Large intestine (tissue), 3 donors: ENCODE results near the gene C13orf42. TPM values are rescaled to one million over a fixed set of nuclear protein-coding genes. Genes with fewer than 3 reads are reported as not detected.
"Not testable (repeated sequence)": the region's sequence is repeated elsewhere in the genome, so short reads cannot be mapped to it uniquely, and the experiment has no call there.

Experiments used
- DNase-seq, 2 donors: peaks; one replicate each; pipeline versions ENCODE4 v3.0.0 to v3.0.0-alpha.2; 2013
- H3K27ac ChIP-seq: one replicate; pipeline ENCODE4 v1.5.1; 2013; ENCODE audit warnings: low read length
- H3K27me3 ChIP-seq: 2 replicates; pipeline ENCODE4 v1.6.1; 2013; ENCODE audit warnings: low read length; ENCODE audit not compliant: control insufficient read depth, insufficient read depth
- H3K36me3 ChIP-seq: 2 replicates; pipeline ENCODE4 v1.6.1; 2013; ENCODE audit warnings: low read length; ENCODE audit not compliant: control insufficient read depth, insufficient read depth
- H3K4me1 ChIP-seq: one replicate; pipeline ENCODE4 v1.6.1; 2013; ENCODE audit warnings: low read length; ENCODE audit not compliant: control insufficient read depth, insufficient read depth
- H3K4me3 ChIP-seq: one replicate; pipeline ENCODE4 v1.5.1; 2013; ENCODE audit warnings: low read length
- H3K9me3 ChIP-seq: one replicate; pipeline ENCODE4 v1.6.1; 2013; ENCODE audit warnings: mild to moderate bottlenecking, low read depth, low read length, moderate library complexity; ENCODE audit not compliant: control insufficient read depth
- WGBS: methylation state at CpG from one replicate; pipeline ENCODE4 v1.1.5; 2013; ENCODE audit warnings: low lambda C conversion rate; ENCODE audit not compliant: insufficient coverage; 5-methylcytosine and 5-hydroxymethylcytosine counted together
- polyA plus RNA-seq: library from polyadenylated mRNA; unstranded; fragments of 120-200 nt; gene quantifications from one replicate; pipeline ENCODE4 v1.2.1, GENCODE V29; 2013

Gene C13orf42
- polyA plus RNA-seq, 1 donor, result not detected

DNA sequence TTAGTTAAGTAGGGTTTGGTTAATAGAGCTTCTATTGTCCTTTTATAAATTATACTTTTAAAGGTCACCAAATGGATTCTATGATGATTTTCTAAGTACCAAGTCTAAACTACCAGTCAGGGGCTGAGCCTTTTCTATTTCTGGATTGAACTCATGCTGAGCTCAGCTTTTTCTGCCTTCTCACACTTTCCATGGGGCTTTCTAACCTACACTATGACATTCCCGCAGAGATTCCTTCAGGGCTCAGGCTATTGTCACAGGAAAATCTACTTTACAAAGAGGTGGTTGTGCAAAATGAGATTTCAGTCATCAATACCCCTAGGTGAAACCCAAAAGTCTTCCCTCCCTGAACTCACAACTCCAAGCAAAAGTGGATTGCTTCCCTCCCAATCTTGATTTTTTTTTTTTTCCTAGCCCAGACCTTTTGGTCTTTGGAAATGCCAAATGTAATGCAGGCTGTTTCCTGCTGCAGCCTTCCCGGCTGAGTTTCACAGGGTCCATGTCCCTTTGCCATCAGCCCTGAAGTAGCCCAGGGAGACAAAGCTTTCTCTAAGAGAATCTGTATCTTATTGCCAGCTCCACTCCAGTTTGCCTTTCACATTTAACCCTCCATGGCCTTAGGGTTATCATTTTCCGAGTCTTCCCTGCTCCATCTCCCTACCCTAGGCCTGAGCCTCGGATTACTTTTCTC, 13.6 kb downstream of the C13orf42 start:
- H3K36me3 ChIP-seq, result no peaks in the 10 kb centered on the region
- DNase-seq, result no peak
- no peaks in the 10 kb centered on the region for H3K4me1 ChIP-seq
- no peaks in the 10 kb centered on the region for H3K9me3 ChIP-seq
- WGBS, result 68% methylated on average over 3 of the region's 4 CpGs
- H3K27me3 ChIP-seq, result no peaks in the 10 kb centered on the region
- H3K27ac ChIP-seq, result no peak overlapping the region
- H3K4me3 ChIP-seq, result no peak overlapping the region

DNA sequence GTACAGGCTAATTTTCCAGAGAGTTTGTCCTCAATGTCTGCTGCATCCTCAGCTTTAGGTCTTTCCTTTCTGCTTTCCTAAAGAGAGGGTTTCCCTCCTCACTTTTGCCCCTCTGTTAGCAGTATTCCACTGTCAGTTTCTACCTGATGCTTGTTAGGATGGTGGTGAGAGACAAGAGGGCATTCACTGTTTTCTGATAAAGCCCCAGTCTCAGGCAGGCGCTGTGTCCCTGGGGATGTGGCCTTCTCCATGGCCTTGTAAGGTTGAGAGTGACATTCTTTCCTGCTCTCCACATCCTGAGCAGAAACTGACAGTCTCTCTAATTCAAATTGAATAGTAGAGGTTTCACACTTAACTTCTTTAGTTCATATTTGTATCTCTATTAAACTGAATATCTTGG, 14.9 kb downstream of the C13orf42 start:
- H3K4me1 ChIP-seq, result no peaks in the 10 kb centered on the region
- H3K4me3 ChIP-seq, result no peak overlapping the region
- H3K9me3 ChIP-seq, result no peaks in the 10 kb centered on the region
- no peak overlapping the region for H3K27ac ChIP-seq
- H3K27me3 ChIP-seq, result peaks cover 2% of the 10 kb centered on the region
- no peaks in the 10 kb centered on the region for H3K36me3 ChIP-seq
- WGBS, result no CpG with 5 or more reads among the region's 1 CpG
- DNase-seq, result no peak

- DNase-seq, result no peak
- no peaks in the 10 kb centered on the region for H3K4me1 ChIP-seq
- no peaks in the 10 kb centered on the region for H3K9me3 ChIP-seq
- WGBS, result 100% methylated on average over 3 of the region's 4 CpGs
- H3K36me3 ChIP-seq, result no peaks in the 10 kb centered on the region
- H3K4me3 ChIP-seq, result no peak overlapping the region
- peaks cover 3% of the 10 kb centered on the region for H3K27me3 ChIP-seq
- no peak overlapping the region for H3K27ac ChIP-seq
Measured at GRCh38 chr13:51093574-51093973, 17.5 kb downstream of the C13orf42 start.

DNA sequence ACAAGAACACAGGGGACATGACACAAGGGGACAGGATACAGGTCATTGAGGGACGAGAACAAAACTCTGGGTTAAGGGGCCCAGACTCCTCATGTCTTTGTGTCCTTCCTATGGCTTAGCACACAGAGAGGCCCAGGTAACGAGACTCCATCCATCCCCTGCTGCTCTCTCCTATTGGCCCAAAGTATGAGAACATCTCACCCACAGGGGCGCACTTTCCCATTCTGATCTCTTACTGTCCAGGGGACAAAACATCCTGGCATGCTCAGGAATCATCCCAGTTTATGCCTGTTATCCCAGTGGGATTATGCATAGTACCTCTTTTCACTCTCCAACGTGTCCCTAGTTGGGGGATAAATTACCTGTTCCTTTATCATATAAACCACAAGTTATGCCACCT, 19.2 kb downstream of the C13orf42 start:
- Histone ChIP-seq H3K27me3 (peaks cover 3% of the 10 kb centered on the region), H3K36me3 (no peaks in the 10 kb centered on the region), H3K4me1 (no peaks in the 10 kb centered on the region), H3K9me3 (no peaks in the 10 kb centered on the region), H3K4me3 (no peak overlapping the region), H3K27ac (no peak overlapping the region)
- 100% methylated on average over 1 of the region's 4 CpGs for WGBS
- DNase-seq, result no peak

DNA sequence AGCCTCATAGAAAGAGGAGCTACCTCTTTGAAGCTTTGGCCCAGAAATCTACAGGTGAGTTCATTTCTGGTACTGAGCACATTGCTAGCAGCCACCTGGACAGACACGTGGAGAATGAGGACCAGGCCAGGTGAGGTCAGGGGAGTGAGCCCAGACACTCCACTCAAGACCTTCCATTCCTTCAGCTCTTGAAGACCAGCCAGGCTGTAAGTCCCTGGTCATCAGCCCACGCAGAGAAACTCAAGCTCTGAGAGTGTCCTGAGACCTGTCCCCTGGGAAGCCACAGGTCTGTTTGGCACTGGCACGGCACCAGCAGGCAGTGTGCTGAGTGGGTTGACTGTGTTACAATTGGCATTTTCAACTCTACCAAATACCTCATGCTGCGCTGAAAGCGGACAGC, 27.4 kb downstream of the C13orf42 start:
- Histone ChIP-seq H3K27ac (no peak overlapping the region), H3K9me3 (no peaks in the 10 kb centered on the region), H3K27me3 (no peaks in the 10 kb centered on the region), H3K36me3 (no peaks in the 10 kb centered on the region), H3K4me3 (no peak overlapping the region), H3K4me1 (no peaks in the 10 kb centered on the region)
- no peak for DNase-seq
- WGBS, result 100% methylated on average over 2 of the region's 5 CpGs

DNA sequence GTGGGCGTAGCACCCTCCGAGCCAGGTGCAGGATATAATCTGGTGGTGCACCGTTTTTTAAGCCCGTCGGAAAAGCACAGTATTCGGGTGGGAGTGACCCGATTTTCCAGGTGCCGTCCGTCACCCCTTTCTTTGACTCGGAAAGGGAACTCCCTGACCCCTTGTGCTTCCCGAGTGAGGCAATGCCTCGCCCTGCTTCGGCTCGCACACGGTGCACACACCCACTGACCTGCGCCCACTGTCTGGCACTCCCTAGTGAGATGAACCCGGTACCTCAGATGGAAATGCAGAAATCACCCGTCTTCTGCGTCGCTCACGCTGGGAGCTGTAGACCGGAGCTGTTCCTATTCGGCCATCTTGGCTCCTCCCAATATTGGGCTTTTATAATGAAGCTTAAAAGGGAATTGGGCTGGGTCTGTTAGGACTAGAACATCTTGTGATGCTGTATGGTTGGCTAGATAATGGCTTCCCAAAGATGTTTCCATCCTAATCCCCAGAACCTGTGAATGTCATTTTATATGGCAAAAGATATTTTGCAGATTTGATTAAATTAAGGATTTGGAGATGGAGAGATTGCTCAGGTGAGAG, 30.5 kb downstream of the C13orf42 start:
- not testable (repeated sequence) for H3K4me1 ChIP-seq, H3K36me3 ChIP-seq, H3K4me3 ChIP-seq, DNase-seq, H3K27ac ChIP-seq, H3K9me3 ChIP-seq, H3K27me3 ChIP-seq
- WGBS, result no CpG with 5 or more reads among the region's 23 CpGs

DNA sequence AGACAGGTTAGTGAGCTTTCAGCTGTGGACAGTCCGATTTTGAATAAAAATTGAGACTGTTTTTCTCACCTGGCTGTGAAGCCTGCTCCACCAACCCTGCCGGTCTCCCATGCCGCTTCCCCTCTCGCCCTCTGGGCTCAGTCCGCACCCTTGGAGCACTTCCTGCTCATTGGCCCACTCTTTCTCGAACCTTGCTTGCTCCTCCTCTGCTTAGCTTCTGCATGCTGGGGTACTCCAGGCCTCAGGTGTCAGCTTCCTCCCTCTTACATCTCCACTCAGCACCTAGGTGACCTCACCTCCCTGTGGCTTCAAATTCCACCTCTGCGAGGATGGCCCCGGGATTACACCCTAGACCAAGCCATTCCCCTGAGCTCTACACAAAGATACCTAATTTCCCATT, 39.6 kb downstream of the C13orf42 start:
- 93% methylated on average over 3 of the region's 8 CpGs for WGBS
- DNase-seq, result no peak
- Histone ChIP-seq H3K27ac (no peak overlapping the region), H3K4me1 (peaks cover 2% of the 10 kb centered on the region), H3K9me3 (no peaks in the 10 kb centered on the region), H3K36me3 (no peaks in the 10 kb centered on the region), H3K27me3 (no peaks in the 10 kb centered on the region), H3K4me3 (no peak overlapping the region)

GRCh38 chr13:51070005-51070649, 40.9 kb downstream of the C13orf42 start:
- Histone ChIP-seq H3K4me3 (no peak overlapping the region), H3K36me3 (no peaks in the 10 kb centered on the region), H3K27me3 (no peaks in the 10 kb centered on the region), H3K9me3 (no peaks in the 10 kb centered on the region), H3K27ac (no peak overlapping the region), H3K4me1 (peaks cover 2% of the 10 kb centered on the region)
- WGBS, result no CpG with 5 or more reads among the region's 11 CpGs
- DNase-seq, result peak; percentile 69

- H3K36me3 ChIP-seq, result no peaks in the 10 kb centered on the region
- WGBS, result no CpG with 5 or more reads among the region's 5 CpGs
- no peaks in the 10 kb centered on the region for H3K27me3 ChIP-seq
- no peak overlapping the region for H3K27ac ChIP-seq
- no peaks in the 10 kb centered on the region for H3K9me3 ChIP-seq
- DNase-seq, result no peak
- H3K4me3 ChIP-seq, result no peak overlapping the region
- peaks cover 2% of the 10 kb centered on the region for H3K4me1 ChIP-seq
Measured at GRCh38 chr13:51068501-51068900, 42.6 kb downstream of the C13orf42 start.

DNA sequence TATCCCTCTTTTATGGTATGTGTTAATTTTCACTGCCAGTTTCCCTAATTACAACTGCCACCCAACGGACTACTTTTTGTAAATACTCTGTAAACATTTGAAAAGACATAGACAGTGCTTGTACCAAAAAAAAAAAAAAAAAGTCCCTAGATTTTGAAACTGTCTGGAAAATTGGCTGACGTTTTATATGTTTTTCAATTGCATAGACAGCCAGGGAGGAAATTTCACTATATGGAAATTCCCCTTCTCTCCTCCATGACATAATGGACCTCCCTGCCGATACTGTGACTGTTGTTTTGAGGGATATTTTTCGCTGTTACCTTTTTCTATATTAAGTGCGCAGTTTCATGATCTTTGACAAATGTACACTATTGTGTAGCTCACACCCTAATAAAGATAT, 43.4 kb downstream of the C13orf42 start:
- WGBS, result 88% methylated on average over 3 of the region's 5 CpGs

More for the DNA sequence above, 43.4 kb downstream of the C13orf42 start:
- Histone ChIP-seq H3K9me3 (no peaks in the 10 kb centered on the region), H3K4me1 (peaks cover 2% of the 10 kb centered on the region), H3K27me3 (no peaks in the 10 kb centered on the region), H3K4me3 (no peak overlapping the region), H3K36me3 (no peaks in the 10 kb centered on the region), H3K27ac (no peak overlapping the region)
- DNase-seq, result no peak
